ENCODE measurements around the gene PCDHA6.
"Not testable (repeated sequence)": the region's sequence is repeated elsewhere in the genome, so short reads cannot be mapped to it uniquely, and the experiment has no call there.

PCDHA6 gene

GRCh38 chr5:140827704-140828361, at the start of gene PCDHA6:
Gene PCDHA6, plus strand, starts transcription at chr5:140827960. Its CDS starts 132 bp downstream, at chr5:140828092.
- no peak for DNase-seq (ENCODE audit: low read depth, low spot score)
- no peak within 1 kb of the TSS for H3K27ac ChIP-seq

GRCh38 chr5:140780512-140780911, 47.2 kb upstream of the PCDHA6 start:
- DNase-seq (ENCODE audit: low read depth, low spot score): no peak
- H3K27ac ChIP-seq: no peak overlapping the region

- no peak for DNase-seq (ENCODE audit: low read depth, low spot score)
- H3K27ac ChIP-seq: no peak within 1 kb of the TSS
Observed at GRCh38 chr5:140785905-140786686, 41.7 kb upstream of the PCDHA6 start, which contains the start of gene PCDHA1. Gene PCDHA1, plus strand, starts transcription at chr5:140786140.

GRCh38 chr5:140787422-140787821, 40.3 kb upstream of the PCDHA6 start:
- H3K27ac ChIP-seq; DNase-seq (ENCODE audit: low read depth, low spot score): not testable (repeated sequence)

GRCh38 chr5:140787849-140788504, 39.8 kb upstream of the PCDHA6 start:
- not testable (repeated sequence) for DNase-seq (ENCODE audit: low read depth, low spot score); H3K27ac ChIP-seq

- no peak for DNase-seq (ENCODE audit: low read depth, low spot score)
- no peak overlapping the region for H3K27ac ChIP-seq
Observed at GRCh38 chr5:140791089-140791488, 36.7 kb upstream of the PCDHA6 start.

- H3K27ac ChIP-seq: no peak within 1 kb of the TSS
- DNase-seq (ENCODE audit: low read depth, low spot score): no peak
Observed at GRCh38 chr5:140794595-140795258, 33.0 kb upstream of the PCDHA6 start, which contains the start of gene PCDHA2. Gene PCDHA2, plus strand, starts transcription at chr5:140794852.

- H3K27ac ChIP-seq: no peak overlapping the region
- DNase-seq (ENCODE audit: low read depth, low spot score): no peak
Observed at GRCh38 chr5:140795259-140795641, 32.5 kb upstream of the PCDHA6 start.

- not testable (repeated sequence) for DNase-seq (ENCODE audit: low read depth, low spot score); H3K27ac ChIP-seq
Observed at GRCh38 chr5:140796072-140796717, 31.6 kb upstream of the PCDHA6 start.

GRCh38 chr5:140796718-140797095, 31.1 kb upstream of the PCDHA6 start:
- no peak for DNase-seq (ENCODE audit: low read depth, low spot score)
- H3K27ac ChIP-seq: no peak overlapping the region

GRCh38 chr5:140800816-140801493, 26.8 kb upstream of the PCDHA6 start, which contains the start of gene PCDHA3:
Gene PCDHA3, plus strand, starts transcription at chr5:140801057.
- no peak for DNase-seq (ENCODE audit: low read depth, low spot score)
- H3K27ac ChIP-seq: no peak within 1 kb of the TSS

- no peak for DNase-seq (ENCODE audit: low read depth, low spot score)
- no peak overlapping the region for H3K27ac ChIP-seq
Observed at GRCh38 chr5:140801494-140801841, 26.3 kb upstream of the PCDHA6 start.

- not testable (repeated sequence) for DNase-seq (ENCODE audit: low read depth, low spot score); H3K27ac ChIP-seq
Observed at GRCh38 chr5:140802381-140802780, 25.4 kb upstream of the PCDHA6 start.

GRCh38 chr5:140802781-140803271, 24.9 kb upstream of the PCDHA6 start:
- no peak for DNase-seq (ENCODE audit: low read depth, low spot score)
- no peak overlapping the region for H3K27ac ChIP-seq

- no peak within 1 kb of the TSS for H3K27ac ChIP-seq
- no peak for DNase-seq (ENCODE audit: low read depth, low spot score)
Observed at GRCh38 chr5:140806834-140807775, 20.7 kb upstream of the PCDHA6 start, which contains the start of gene PCDHA4. Gene PCDHA4, plus strand, starts transcription at chr5:140807068.

GRCh38 chr5:140808241-140808888, 19.4 kb upstream of the PCDHA6 start:
- DNase-seq (ENCODE audit: low read depth, low spot score); H3K27ac ChIP-seq: not testable (repeated sequence)

GRCh38 chr5:140808889-140809291, 18.9 kb upstream of the PCDHA6 start:
- DNase-seq (ENCODE audit: low read depth, low spot score): no peak
- no peak overlapping the region for H3K27ac ChIP-seq
